ENCODE measurements around the gene CDC42BPG.
A peak's percentile ranks its signal among the peaks of the same experiment; 100 is the strongest.

CDC42BPG gene

GRCh38 chr11:64776425-64776824 is 68.0 kb downstream of the CDC42BPG start:
- no peak for ATAC-seq
- H3K36me3 Mint-ChIP-seq (ENCODE audit: low read depth), result peaks cover 65% of the 10 kb centered on the region
- peaks cover 3% of the 10 kb centered on the region for H3K27me3 Mint-ChIP-seq
- no peak for DNase-seq
- H3K4me3 Mint-ChIP-seq, result peak overlapping the region; percentile 92
- H3K4me1 Mint-ChIP-seq, result peaks cover 82% of the 10 kb centered on the region
- peak overlapping the region; percentile 92 for H3K27ac Mint-ChIP-seq
- no peaks in the 10 kb centered on the region for H3K9me3 Mint-ChIP-seq

- H3K4me3 Mint-ChIP-seq, result peak overlapping the region; percentile 92
- peaks cover 85% of the 10 kb centered on the region for H3K36me3 Mint-ChIP-seq (ENCODE audit: low read depth)
- ATAC-seq, result no peak
- H3K27ac Mint-ChIP-seq, result peak overlapping the region; percentile 23
- peaks cover 3% of the 10 kb centered on the region for H3K27me3 Mint-ChIP-seq
- no peaks in the 10 kb centered on the region for H3K9me3 Mint-ChIP-seq
- H3K4me1 Mint-ChIP-seq, result peaks cover 87% of the 10 kb centered on the region
- DNase-seq, result no peak
Observed at GRCh38 chr11:64774144-64774543, 70.3 kb downstream of the CDC42BPG start.
